ENCODE data around the gene DDHD1.

DDHD1 gene

DNA sequence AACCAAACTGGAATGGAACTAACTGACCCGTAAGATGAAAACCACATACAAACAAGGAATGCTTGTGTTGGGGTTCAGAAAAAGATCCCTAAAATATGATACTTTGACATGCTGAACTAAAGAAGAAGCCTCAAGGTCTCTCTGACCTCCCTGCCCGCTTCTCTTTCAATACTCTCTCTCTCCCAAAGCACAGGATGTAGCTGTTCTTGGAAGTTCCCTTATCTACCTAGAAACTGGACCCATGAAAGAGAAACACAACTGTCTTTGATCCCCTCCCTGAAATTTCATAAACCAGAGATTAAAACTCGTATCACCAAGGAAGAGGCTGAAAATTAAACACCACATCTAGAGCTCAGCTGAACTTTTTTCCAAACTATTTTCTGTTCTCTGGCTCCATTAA is 125.6 kb downstream of the DDHD1 start:
- no peak for DNase-seq

DNA sequence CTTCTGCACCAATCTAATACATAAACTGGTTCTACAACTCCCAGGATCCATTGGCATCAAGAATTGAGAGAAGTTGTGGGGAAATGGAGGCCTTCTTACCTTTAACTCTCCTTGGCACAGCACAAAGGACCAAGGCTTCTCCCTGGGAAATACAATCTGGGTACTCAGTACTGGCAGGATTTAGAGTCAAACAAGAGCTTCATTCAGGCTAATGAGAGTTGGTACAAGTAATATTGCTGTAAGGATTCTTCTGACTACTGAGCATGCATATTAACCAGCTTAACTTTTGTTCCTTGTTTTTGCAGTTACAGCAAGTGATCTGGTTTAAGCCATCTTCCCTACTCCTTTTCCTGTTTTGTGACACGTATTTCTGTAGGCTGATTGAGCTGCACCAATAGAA is 126.1 kb downstream of the DDHD1 start:
- DNase-seq = no peak

GRCh38 chr14:53023325-53023724 is 129.8 kb downstream of the DDHD1 start:
- DNase-seq = no peak

- DNase-seq = no peak
These were observed 130.5 kb downstream of the DDHD1 start for GRCh38 chr14:53022593-53022992.

DNA sequence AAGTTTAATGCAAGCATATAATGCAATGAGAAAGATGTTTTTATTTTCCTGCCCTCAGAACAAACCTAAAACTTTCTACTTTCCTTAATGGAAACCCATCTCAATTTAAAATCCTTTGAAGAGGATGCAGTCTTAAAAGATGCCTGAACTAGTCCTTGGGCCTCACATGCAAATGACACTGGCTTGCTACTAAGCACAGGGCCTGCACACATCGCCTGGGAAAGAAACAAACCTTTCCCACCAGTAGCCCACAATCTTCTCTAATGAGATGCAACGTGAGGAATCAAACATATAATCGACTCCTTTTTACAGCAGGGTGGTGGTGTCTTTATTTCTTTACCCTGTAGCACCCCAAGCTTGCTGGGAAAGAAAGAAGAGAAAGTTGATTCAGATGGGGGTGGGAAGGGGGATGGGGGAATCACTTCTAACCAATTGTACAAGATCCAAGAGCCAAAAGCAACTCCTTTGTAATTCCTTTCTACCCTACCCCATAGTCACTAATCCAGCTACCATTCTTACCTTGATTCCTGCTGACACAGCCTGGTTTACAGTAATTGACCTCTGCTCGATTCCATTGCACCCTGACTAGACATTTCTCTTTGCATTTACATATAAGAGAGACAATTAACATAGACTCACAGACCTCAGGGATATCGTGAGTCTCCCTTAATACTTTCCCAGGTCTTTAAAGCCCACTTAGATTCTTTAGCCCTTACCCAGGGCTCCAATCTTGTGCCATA is 132.8 kb downstream of the DDHD1 start:
- DNase-seq = no peak

DNA sequence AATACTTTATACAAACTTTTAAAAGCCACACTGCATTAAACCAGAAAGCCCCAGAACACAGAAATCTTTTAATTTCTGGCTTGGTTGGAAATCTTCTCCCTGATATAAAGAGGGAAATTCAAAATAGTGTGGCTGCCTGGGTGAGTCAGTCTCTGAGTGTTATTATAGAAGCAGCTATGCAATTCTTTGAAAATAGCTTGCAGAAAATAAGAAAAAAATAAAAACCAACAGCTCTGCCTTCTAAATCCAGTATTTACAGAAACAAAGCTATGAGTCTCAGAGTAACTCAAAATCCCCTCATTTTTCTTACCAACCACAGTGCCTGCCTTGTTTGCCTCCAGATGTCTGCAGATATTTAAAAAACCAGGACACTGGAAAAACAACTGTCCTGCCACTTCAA is 133.7 kb downstream of the DDHD1 start:
- DNase-seq = no peak

DNA sequence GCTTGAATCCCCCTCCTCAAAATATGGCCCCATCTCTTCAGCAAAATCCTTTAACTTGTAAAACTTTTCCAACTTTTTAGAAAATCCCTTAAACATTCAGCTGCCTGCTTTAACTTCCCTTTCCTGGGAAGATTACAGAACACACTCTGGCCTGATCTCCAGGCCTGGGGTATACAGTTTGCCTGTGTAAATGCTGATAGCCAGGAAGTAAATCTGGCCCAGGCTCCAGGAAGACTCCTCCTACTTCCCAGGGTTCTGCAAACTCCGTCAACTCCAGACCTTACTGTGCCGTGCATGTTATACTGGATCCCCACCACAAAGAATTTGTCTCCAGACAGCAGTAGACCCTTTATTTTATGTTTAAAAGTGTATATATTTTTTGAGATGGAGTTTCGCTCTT is 135.3 kb downstream of the DDHD1 start:
- no peak for DNase-seq

DNA sequence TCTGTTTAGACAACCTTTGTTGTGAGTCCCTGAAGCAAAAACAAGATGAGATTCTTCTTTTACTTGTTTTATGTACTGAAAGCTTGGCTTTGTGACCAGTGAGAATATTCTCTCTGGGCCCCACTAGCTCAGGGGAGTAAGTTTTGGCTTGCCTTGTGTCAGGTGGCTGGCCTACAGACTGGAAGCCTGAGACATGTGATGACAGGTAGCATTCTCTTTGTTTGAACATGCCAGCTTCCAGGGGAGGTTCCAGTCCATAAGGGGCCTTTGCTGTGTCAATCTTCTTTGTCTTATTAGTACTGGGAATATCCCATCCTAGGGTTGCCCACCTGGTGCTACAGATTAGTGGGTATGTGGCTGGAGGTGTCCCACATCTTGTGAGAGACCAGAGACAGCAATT is 136.2 kb downstream of the DDHD1 start:
- DNase-seq = no peak

DNA sequence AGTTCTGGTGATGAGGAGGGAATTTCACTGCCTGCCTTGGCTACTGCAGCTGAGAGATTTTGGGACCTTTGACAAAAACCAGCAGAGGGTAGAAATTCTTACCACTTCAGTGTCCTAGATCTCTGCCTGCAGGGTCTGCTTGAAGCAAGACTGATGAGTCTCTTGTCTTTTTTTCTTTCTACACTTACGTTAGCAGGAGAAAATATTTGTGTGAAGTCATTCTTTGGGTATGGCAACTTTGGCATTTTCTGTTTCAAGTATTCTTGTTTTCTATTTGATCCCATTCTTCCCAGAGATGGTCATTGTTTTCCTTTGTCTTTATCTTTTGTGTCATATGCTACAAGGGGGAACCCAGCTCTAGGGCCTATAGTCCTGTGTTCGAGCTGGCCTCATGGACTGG is 136.6 kb downstream of the DDHD1 start:
- DNase-seq = no peak

DNA sequence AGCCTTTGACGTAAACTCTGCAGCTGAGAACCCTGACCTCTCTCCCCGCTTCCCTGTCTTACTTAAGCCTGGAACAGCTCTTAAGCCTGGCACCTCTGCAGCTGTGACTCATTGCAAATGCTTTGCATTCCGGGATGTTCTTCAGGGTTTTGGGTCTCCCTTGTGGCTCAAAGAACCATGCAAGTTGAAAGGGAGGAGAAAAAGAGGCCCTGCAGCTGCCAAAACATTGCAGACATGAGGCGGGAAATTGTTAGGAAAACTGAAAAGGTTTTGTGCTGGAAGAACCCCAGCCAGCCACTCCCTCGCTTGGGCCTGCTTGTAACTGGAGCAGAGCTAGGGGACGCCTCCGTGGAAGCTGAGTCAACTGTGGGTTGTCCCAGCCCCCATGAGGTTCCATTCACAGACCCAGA is 142.1 kb downstream of the DDHD1 start:
- no peak for DNase-seq

DNA sequence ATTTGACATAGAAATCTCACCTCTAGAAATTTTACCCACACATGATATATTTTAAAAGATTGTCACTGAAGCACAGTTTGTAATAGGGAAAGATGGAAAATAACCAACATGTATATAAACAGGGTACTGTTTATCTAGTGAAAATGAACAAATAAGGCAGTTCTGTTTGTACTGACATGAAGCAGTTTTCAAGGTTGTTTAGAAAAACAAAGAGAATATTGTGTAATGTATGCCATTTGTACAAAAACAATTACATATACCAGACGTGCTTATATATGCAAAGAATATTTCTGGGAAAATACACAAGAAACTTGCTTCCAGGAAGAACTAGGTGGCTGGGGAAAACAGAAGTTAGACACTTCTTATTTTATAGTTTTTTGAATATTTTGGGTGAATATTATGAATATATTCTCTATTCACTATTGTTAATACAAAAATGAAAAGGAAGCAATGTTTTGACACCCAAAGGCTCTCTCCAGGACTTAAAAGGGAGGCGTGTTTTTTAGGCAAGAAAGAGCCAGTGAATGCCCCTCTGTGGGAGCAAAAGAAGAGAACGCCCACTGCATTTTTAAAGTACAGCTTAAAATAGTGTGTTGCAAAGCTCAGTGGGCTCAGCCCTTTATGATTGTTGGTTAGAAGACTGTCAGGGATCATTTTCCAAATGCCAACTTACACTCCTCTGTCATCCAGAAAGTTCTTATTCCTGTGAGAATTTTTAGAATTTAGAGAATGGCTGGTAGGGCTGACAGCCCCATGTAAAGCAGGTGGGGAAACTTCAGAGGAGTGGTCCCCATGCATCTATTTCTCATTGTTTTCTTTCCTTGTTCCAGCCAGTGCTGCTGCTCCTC is 142.7 kb downstream of the DDHD1 start:
- no peak for DNase-seq

DNA sequence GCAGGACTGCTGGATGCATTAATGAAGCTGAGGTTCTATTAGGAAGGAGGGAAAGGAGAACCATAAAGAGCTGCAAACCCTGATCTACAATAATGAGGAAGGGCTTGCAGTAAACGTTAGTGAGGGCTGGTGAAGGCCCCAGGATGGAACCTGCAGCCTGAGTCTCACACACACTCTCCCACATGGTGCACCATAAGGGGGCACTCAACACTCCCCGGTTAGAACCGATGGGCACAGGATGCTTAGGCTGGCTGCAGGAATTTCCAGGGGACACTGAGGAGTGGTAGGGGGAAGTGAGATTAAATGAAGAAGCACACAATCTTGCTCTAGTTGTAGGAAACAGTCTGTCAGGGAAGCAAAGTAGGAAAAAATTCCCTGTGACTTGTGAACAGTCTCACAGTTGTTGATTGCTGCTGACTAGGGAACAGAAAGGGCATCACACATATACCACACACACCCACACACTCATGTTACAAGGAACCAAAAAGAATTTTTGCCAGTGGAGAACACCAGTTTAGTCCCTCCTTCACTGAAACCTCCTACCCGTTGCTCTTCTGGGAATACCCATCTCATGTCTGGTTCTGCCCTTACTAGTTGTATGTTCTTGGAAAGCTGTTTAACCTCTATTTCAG is 146.1 kb downstream of the DDHD1 start:
- DNase-seq = no peak

DNA sequence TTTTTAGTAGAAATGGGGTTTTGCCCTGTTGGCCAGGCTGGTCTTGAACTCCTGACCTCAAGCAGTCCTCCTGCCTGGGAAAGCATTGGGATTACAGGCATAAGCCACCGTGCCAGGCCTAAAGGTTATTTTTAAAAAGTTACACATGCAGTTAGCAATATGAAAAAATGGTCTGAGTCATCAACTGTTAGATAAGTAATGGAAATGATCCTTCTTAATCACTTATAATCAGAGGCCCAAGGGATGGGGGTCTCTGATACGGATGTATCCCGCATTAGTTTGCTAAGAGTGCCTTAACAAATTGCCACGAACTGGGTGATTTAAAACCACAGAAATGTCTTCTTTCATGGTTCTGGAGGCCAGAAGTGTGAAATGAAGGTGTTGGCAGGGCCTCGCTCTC is 148.1 kb downstream of the DDHD1 start:
- DNase-seq = no peak

DNA sequence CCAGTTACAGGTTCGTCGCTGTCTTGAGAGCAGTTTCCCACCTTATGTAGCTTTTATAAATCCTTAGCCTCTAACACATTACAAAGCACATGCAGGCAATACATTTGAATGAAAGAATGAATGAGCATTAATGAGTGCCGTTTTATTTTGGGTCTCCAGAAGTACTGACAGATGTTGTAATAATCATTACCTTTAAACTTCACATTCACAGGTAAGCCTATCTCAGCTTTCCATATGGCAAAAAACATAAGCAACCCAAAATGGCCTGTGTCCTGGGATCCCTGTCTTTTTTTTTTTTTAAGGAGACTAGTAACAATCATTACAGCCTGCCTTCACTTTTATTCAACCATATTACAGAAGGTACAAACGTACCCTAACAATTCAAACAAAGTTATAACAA is 149.3 kb downstream of the DDHD1 start:
- DNase-seq = no peak

GRCh38 chr14:53002576-53002975 is 150.5 kb downstream of the DDHD1 start:
- DNase-seq = no peak

DNA sequence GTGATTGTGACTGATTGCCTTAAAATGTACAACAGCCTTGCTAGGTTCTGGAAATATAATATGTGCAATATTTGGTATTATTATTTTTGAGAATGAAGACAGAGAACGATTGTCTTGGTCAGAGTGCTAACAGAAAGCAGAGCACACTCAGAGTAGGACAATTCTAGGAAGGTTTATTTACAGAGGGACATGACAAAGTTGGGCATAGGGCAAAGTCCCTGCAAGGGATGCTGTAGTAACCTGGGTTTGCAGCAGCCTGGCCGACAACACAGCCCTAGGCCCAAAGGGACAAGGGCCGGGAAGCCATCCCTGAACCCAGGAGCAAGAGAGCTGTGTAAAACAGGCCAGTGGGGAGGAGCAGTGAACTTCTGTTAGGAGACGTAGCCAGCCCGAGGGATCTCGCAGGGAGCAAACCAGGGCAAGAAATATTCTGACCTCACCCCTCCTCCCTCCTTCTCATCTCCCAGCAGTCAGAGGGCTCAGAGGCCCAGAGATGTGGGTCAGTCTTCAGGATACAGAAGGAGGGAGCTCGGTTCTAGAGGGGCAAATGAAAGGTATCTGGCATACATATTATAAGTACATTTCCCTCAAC is 151.2 kb downstream of the DDHD1 start:
- DNase-seq = no peak

DNA sequence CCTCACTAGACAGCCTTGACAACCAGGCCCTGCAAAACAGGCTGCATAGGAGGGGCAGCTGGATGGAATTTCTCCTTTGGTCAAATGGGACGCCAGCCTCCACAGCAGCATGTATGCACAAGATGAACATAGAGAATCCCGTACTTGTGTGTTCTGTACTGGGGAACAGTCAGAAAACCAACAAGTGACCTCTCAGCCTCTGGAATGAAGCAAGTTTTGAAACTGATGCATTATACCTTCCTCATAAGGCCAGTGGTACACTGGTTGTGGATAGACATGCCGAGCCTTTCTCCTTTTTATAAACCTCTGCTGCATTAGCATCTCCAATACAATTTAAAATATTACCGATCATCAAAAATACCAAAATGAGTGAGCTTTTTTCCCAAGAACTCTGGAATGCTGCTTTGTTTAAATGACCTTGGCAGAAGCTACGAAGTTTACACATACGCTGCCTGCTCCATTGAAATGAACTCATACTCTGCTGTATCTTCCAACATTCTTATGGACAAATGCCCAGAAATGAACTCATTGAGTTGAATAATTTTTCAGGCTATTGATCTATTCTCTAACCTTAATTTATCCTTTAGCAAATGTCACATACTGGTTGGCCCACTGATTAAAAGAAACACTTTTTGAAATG is 154.6 kb downstream of the DDHD1 start:
- DNase-seq = no peak

DNA sequence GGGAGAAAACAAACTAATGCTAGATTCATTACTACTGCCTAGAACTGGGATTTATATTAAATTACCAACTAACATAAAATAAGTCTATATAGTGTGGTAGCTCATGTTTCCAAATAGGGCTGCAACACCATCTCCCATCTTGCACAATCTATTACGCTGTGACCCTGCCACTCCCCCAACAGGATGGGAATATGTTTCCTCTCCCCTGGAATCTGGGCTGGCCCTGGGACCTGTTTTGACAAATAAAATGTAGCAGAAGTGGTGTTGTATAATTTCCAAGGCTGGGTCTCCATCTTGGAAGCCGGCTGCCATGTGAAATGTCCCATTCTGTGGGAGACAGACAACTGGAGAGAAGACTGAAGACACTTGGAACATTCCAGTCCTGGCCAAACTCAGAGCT is 156.6 kb downstream of the DDHD1 start:
- no peak for DNase-seq

- DNase-seq = no peak
These were observed 157.1 kb downstream of the DDHD1 start for GRCh38 chr14:52995998-52996397.

DNA sequence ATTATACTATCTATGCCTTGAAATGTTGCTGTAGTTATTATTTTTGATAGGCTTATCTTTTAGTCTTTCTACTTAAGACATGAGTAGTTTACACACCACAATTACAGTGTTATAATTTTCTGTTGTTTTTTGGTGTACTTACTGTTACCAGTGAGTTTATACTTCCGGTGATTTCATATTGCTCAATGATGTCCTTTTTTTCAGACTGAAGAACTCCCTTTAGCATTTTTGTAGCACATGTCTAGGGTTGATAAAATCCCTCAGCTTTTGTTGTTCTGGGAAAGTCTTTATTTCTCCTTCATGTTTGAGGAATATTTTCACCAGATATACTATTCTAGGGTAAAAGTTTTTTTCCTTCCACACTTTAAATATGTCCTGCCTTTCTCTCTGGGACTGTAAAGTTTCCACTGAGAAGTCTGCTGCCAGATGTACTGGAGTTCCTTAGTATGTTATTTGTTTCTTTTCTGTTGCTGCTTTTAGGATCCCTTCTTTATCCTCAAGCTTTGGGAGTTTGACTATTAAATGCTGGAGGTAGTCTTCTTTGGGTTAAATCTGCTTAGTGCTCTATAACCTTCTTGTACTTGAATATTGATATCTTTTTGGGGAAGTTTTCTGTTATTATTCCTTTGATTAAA is 160.8 kb downstream of the DDHD1 start:
- DNase-seq = no peak

DNA sequence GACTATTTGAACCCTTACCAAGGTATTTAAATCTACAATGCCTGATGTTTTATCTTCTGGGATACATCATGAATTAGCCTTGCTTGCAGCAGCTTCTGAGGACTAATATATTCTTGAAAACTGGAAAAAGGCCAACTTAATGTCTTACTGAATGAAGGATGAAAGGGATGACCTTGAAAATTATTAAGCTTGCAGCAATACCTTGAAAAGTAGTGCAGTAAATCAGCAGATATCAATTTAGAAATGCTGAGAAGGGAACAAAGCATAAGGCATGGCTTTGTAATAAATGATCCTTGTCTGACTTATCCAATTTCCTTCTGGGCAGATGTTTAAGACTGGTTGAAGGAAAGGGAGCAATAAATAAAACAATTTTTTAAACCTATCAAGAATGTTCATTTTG is 165.0 kb downstream of the DDHD1 start:
- no peak for DNase-seq

GRCh38 chr14:52987514-52987913 is 165.6 kb downstream of the DDHD1 start:
- DNase-seq = no peak

- DNase-seq = no peak
These were observed 166.1 kb downstream of the DDHD1 start for GRCh38 chr14:52987042-52987441.

Measured in activated naive CD4-positive, alpha-beta T cell treated with Interleukin-2 at 50 U/mL for 16 hours (primary cell).